ENCODE measurements around the gene ZNF346. TPM values are rescaled to one million over a fixed set of nuclear protein-coding genes. Genes with fewer than 3 reads are reported as not detected.

ZNF346 gene
- total and polyA plus RNA-seq, 3 donors from 2014 or later, result 19.2 to 31.7 (median 31.1) TPM

- Histone ChIP-seq H3K27ac (no peak overlapping the region), H3K4me1 (peaks cover 11% of the 10 kb centered on the region), H3K9me3 (no peaks in the 10 kb centered on the region), H3K27me3 (no peaks in the 10 kb centered on the region), H3K36me3 (ENCODE audit: low read depth, missing control alignments) (no peaks in the 10 kb centered on the region), H3K4me3 (no peak overlapping the region)
- no peak for TF ChIP-seq CTCF (IDR thresholded peaks at IDR 0.05)
- DNase-seq, result no peak
- WGBS, 2 donors, result 57 to 74% methylated on average over 2 of the region's 2 CpGs
- intact Hi-C loops (cut with DNase I; ENCODE audit: low total_unique reads), result no loop called here
Observed at GRCh38 chr5:177008716-177009115, 13.8 kb upstream of the ZNF346 start.

- H3K9me3 ChIP-seq, result no peaks in the 10 kb centered on the region
- 91 to 98% methylated on average over 4 of the region's 4 CpGs for WGBS, 2 donors
- no peak for DNase-seq
- no peaks in the 10 kb centered on the region for H3K36me3 ChIP-seq (ENCODE audit: low read depth, missing control alignments)
- no peak for TF ChIP-seq POLR2A (IDR thresholded peaks at IDR 0.05)
- TF ChIP-seq CTCF (IDR thresholded peaks at IDR 0.05), result no peak
- H3K27me3 ChIP-seq, result no peaks in the 10 kb centered on the region
- no peaks in the 10 kb centered on the region for H3K4me1 ChIP-seq
- H3K4me3 ChIP-seq, result no peak overlapping the region
- H3K27ac ChIP-seq, result no peak overlapping the region
- intact Hi-C loops (cut with DNase I; ENCODE audit: low total_unique reads), result no loop called here
Observed at GRCh38 chr5:177010153-177010552, 12.3 kb upstream of the ZNF346 start.

- Histone ChIP-seq H3K4me1 (no peaks in the 10 kb centered on the region), H3K27me3 (no peaks in the 10 kb centered on the region), H3K9me3 (no peaks in the 10 kb centered on the region), H3K4me3 (no peak overlapping the region), H3K27ac (no peak overlapping the region), H3K36me3 (ENCODE audit: low read depth, missing control alignments) (no peaks in the 10 kb centered on the region)
- TF ChIP-seq POLR2A (IDR thresholded peaks at IDR 0.05) (no peak), CTCF (IDR thresholded peaks at IDR 0.05) (no peak)
- 85 to 93% methylated on average over 4 of the region's 4 CpGs for WGBS, 2 donors
- no peak for DNase-seq
- intact Hi-C loops (cut with DNase I; ENCODE audit: low total_unique reads), result no loop called here
Observed at GRCh38 chr5:177015156-177015555, 7.3 kb upstream of the ZNF346 start.

- no peak overlapping the region for H3K4me3 ChIP-seq
- intact Hi-C loops (cut with DNase I; ENCODE audit: low total_unique reads), result no loop called here
- 93 to 94% methylated on average over 2 of the region's 2 CpGs for WGBS, 2 donors
- TF ChIP-seq POLR2A (IDR thresholded peaks at IDR 0.05), result no peak
- no peaks in the 10 kb centered on the region for H3K36me3 ChIP-seq (ENCODE audit: low read depth, missing control alignments)
- no peaks in the 10 kb centered on the region for H3K27me3 ChIP-seq
- H3K9me3 ChIP-seq, result no peaks in the 10 kb centered on the region
- H3K27ac ChIP-seq, result no peak overlapping the region
- peaks cover 10% of the 10 kb centered on the region for H3K4me1 ChIP-seq
- no peak for DNase-seq
Observed at GRCh38 chr5:177018341-177018740, 4.2 kb upstream of the ZNF346 start.

- peaks cover 13% of the 10 kb centered on the region for H3K4me1 ChIP-seq
- no peak for TF ChIP-seq POLR2A (IDR thresholded peaks at IDR 0.05)
- TF ChIP-seq CTCF (IDR thresholded peaks at IDR 0.05), result no peak
- H3K4me3 ChIP-seq, result no peak overlapping the region
- WGBS, 2 donors, result 89 to 98% methylated on average over 2 of the region's 2 CpGs
- intact Hi-C loops (cut with DNase I; ENCODE audit: low total_unique reads), result no loop called here
- DNase-seq, result no peak
- H3K27me3 ChIP-seq, result no peaks in the 10 kb centered on the region
- H3K27ac ChIP-seq, result no peak overlapping the region
- H3K9me3 ChIP-seq, result no peaks in the 10 kb centered on the region
- H3K36me3 ChIP-seq (ENCODE audit: low read depth, missing control alignments), result no peaks in the 10 kb centered on the region
Observed at GRCh38 chr5:177020033-177020432, 2.5 kb upstream of the ZNF346 start.

Measured in testis (tissue), 3 donors.